ENCODE data around the gene YARS1.

YARS1 gene

DNA sequence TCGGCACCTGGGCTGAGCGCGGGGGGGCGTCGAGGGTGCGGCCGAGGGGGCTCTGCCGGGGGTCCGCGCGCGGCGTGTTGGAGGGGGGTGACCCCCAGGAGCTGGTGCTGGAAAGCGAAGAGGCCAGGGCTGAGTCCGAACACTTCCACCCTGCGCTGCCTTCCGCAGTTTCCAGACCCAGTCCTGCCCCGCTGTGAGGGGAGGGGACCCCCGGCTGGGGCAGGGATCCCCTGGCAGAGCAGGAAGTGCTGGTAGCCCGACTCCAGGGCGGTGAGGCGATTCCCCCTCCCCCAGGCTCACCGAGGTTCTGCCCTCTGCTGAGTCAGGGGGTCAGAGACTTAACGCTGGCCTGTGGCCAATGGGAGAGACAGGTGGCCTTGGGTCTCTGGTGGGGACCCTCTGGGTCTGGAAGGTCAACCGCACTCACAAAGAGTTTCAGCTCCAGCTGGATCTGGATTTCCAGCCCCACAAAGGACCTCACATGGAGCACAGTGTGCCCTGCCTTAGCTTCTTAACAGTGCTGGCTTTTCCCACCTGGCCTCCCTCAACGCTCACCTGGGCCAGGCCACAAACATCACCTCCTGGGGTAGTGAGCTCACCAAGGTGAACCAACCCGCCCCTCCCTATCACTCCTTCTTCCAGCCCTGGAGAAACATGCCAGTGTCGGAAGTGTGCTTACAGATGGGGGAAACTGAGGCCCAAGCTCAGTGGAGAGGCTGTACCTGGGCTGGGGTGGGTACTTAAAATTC lies 74.8 kb downstream of the YARS1 start:
- DNase-seq (ENCODE audit: low read depth) = no peak

DNA sequence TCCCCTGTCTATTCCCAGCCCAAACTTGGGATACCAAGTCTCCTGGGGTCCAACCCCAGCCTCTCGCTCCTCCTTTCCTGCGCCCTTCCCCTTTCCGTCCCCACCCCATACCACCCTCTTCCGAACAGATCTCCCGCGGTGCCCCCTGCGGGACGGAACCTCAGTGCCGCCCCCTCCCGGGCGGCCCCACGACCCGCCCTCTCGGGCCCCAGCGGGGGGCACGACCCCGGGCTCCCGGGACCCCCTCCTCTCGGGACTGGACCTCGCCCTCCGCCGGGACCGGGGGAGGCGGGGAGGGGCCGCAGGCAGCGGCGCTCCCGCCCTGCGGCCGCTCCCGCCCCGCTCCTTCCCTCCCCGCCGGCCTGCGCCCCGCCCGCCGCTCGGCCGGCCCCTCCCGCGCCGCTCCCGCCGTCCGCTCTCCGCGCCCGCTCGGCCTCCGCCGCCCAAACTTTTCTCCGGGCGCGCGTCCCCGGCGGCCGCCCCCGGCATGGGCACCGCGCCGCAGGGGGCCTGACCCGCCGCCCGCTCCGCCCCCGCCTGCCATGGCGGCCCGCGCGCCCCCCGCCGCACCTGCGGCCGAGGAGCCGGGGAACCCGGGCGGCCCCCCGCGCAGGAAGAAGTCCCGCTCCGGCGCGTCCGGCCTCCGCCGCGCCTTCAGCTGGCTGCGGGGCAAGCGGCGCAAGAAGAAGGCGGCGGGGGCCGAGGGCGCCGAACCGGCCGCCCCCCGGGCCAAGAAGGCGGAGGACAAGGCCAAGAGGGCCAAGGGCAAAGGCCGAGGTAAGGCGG lies 75.6 kb downstream of the YARS1 start:
- no peak for DNase-seq (ENCODE audit: low read depth)

DNA sequence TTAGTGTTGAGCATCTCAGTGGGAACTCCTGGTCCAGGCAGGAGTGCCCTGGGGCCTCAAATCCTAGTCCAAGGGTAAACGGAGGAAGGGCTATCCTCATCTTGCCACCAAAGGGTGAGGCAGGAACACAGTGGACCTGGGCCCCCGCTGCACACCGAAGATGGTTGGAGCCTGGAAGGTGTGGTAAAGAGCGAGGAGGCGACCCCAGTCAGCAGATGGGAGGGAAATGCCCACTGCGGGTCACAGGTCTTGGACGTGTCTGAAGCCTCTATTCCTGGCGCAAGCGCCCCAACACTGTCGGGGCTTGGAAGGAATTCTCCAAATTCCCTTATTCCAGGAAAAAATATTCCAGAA lies 76.1 kb downstream of the YARS1 start:
- no peak for DNase-seq (ENCODE audit: low read depth)

DNA sequence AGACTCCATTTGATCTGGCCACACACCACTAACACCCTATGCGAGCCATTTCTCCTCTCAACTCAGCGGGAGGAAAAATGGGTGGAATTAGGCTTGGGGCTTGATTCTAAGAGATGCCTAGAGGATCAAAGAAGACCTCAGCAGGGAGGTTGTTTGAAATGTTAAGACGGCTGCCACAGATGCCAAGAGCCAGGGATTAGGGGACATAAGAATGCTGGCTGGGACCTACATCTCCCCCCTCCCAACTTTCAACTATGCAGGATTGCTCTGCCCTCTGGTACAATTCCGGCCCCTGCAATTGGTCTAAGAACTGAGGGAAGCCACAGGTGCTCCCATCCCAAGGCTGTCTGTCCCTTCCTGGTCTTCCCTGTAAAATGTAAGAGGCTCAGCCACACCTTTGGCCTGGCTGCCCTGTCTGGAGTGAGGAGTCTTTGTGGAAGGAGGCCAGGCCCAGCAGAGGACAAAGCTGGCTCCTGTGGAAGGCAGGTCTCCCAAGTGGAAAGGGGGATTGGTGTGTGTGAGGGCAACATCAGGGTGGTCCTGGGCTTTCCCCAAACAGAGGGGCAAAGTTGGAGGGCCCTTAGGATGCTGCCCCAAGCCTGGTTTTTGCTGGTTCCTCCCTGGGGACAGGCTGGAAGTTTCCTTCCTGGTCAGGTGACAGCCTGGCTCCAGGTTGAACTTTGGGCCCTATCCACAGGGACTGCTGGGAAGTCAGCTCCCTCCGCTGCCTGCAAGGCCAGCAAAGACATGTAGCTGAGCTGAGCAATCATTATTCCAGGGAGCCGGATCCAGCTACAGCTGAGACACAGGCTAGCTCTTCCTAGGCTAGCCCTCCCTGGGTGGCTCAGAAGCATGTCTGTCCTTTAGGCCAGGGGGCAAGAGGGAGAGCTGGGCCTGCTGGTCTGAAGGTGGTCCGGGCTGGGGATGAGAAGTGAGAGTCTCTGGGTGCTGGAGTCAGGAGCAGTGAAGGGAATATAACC lies 80.1 kb downstream of the YARS1 start:
- no peak for DNase-seq (ENCODE audit: low read depth)

- DNase-seq (ENCODE audit: low read depth) = no peak
These were observed 83.4 kb downstream of the YARS1 start for GRCh38 chr1:32733582-32734321.

GRCh38 chr1:32729254-32730046 lies 87.7 kb downstream of the YARS1 start:
- no peak for DNase-seq (ENCODE audit: low read depth)

- DNase-seq (ENCODE audit: low read depth) = no peak
These were observed 88.6 kb downstream of the YARS1 start for GRCh38 chr1:32728413-32729077.

DNA sequence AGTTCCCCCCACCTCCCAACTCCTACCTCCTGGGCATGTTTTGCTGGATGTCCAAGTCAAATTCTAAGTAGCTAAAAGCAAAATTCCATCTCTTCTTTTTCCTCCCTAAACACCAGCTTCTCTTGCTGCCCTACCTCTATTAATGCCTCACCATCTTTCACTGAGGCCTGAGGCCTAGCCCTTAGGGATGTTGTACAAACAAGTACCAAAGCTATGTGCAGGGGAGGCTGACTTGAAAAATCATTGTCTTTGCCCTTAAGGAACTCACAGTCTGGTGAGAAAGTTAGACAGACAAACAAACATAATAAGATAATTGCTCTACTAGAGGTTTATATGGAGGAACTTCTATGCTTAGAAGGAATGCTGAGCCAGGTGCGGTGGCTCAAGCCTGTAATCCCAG lies 89.3 kb downstream of the YARS1 start:
- no peak for DNase-seq (ENCODE audit: low read depth)

DNA sequence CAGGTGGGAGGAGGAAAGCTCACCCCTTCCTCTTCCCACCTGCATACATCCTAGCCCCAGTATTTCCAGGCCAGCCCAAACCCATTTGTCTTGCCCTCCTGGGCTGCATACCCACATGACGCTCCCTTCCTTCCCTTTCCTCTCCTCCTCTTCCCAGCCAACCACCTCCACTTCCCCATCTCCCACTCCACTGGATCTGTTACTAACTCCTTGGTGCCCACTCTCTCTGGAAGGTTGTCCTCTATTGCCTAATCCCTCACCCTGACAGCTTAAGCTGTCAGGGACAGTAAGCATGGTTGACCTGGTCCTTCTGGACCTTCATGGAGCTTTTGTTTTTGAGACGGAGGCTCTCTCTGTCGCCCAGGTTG lies 91.6 kb downstream of the YARS1 start:
- no peak for DNase-seq (ENCODE audit: low read depth)
